Activated naive CD4-positive, alpha-beta T cell treated with anti-CD3 and anti-CD28 coated beads, Interleukin-2, amount 50 U/mL, for 72 hours (primary cell): ENCODE data around the gene GPC5. TPM values are rescaled to one million over a fixed set of nuclear protein-coding genes. Genes with fewer than 3 reads are reported as not detected.

ENCODE experiments used
- ATAC-seq, 2 donors: fragments of 150-1000 bp; cut with Tn5 transposase; 2 replicates each; pipeline ENCODE4 v1.10.0; 2021; ENCODE audit warnings: mild to moderate bottlenecking in 2 of 2, moderate library complexity in 2 of 2
- DNase-seq, 2 donors: peaks; one replicate each; pipeline ENCODE4 v3.0.0; 2021 to 2022; ENCODE audit warnings: low spot score in 2 of 2
- H3K27ac Mint-ChIP-seq, 2 donors: one replicate each; pipeline ENCODE4 v1.8.0; 2022; ENCODE audit warnings: mild to moderate bottlenecking in 2 of 2, mixed read lengths in 2 of 2
- H3K36me3 Mint-ChIP-seq, 2 donors: one replicate each; pipeline ENCODE4 v1.8.0; 2022; ENCODE audit warnings: mixed read lengths in 2 of 2
- H3K9me3 Mint-ChIP-seq, 2 donors: one replicate each; pipeline ENCODE4 v1.8.0; 2022; ENCODE audit warnings: mixed read lengths in 2 of 2
- total RNA-seq, 2 donors: library from RNA; stranded (reverse); gene quantifications; one replicate each; pipeline ENCODE4 v1.2.3, GENCODE V29; 2022

GPC5 gene
- total RNA-seq, 2 donors from 2014 or later, result 0.11 to 0.78 TPM

DNA sequence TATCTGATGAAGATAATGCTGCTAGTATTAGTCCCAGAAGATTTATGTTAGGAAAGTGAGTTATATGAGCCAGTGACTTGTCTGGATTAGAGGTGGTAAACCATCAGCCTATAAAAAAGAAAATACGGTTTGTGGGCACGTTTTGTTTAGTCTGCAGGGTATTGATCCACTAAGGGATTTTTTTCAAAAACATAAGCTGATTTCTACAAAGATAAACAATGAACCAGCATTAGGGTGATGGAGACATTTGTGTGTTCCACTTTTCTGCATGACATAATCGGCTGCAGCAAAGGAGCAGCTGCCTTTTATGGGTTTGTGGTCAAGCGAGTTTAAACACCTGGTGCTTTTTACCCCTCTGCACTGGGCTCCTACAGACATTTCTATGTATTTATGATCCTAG lies 991.8 kb downstream of the GPC5 start:
- ATAC-seq, result no peak
- no peak for DNase-seq
- Mint-ChIP-seq H3K27ac (no peak overlapping the region), H3K9me3 (no peaks in the 10 kb centered on the region), H3K36me3 (no peaks in the 10 kb centered on the region)

DNA sequence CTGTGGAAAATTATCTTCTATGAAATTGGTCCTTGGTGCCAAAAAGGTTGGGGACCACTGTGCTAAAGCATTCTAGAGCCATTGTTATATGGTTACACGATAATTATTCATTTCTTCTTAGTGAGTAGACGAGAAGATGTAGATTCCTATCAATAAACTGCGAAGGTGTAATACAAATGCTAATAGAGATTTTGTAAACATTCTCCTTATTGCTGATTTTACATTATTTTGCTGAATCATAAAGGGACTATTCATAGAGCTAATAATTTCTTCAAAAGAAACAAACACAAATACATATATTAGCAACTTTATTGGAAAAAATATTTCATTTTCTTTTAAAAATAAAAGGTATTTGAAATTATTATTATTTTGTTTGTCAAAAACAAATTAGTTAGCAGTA lies 1005.2 kb downstream of the GPC5 start:
- ATAC-seq (no peak), DNase-seq (no peak)
- H3K36me3 Mint-ChIP-seq, result no peaks in the 10 kb centered on the region
- H3K9me3 Mint-ChIP-seq, result peaks cover 4 to 11% of the 10 kb centered on the region in 2 donors
- H3K27ac Mint-ChIP-seq, result no peak overlapping the region

DNA sequence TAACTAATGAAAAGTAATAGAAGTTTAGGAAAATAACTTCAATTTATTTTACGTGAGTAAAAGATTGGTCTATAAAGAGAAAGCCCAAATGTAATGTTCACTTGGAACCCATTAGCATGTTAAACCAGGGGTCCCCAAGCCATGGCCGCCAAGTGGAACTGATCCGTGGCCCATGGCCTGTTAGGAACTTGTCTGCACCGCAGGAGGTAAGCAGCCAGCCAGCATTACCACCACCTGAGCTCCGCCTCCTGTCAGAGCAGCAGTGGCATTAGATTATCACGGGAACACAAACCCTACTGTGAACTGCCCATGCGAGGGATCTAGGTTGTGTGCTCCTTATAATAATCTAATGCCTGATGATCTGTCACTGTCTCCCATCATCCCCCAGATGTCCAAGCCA lies 1009.4 kb downstream of the GPC5 start:
- H3K36me3 Mint-ChIP-seq, result no peaks in the 10 kb centered on the region
- DNase-seq (no peak), ATAC-seq (no peak)
- H3K9me3 Mint-ChIP-seq, result no peaks in the 10 kb centered on the region
- H3K27ac Mint-ChIP-seq, result no peak overlapping the region

DNA sequence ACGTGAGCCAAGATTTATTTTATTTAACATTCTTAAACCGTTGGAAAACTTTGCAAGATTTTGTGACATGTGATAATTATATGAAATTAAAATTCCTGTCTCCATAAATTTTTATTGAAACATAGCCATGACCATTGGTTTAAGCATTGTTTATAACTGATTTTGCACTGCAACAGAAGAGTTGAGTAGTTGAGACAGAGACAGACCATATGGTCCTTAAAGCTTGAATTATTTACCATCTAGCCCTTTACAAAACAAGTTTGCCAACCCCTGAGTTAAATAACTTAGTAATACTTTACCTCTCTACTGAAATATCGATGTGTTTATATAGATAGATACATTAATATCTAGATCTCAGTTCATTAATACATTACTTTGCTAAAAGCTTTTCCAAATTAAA lies 1014.1 kb downstream of the GPC5 start:
- ATAC-seq, result no peak
- no peak for DNase-seq
- H3K27ac Mint-ChIP-seq, result no peak overlapping the region
- H3K36me3 Mint-ChIP-seq, result no peaks in the 10 kb centered on the region
- peaks cover 10 to 11% of the 10 kb centered on the region in 2 donors for H3K9me3 Mint-ChIP-seq

DNA sequence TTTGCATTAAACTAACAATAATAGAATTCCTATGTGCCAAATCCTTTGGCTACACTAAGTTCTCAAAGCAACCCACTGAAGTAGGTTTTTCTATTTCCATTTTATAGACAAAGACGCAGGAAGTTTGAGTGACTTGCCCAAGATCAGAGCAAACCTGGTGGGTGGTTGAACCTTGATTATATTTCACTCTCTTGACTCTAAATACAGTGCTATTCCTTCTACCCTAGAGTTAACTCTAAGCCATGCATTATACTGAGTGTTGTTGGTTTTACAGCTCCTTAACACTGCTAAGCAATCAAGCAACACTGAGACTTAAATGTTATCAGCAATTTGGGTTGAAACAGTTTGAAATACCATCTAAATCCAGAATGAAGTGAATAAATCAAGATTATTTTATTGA lies 1014.6 kb downstream of the GPC5 start:
- Mint-ChIP-seq H3K36me3 (no peaks in the 10 kb centered on the region), H3K27ac (no peak overlapping the region), H3K9me3 (peaks cover 10 to 11% of the 10 kb centered on the region in 2 donors)
- ATAC-seq (no peak), DNase-seq (no peak)

DNA sequence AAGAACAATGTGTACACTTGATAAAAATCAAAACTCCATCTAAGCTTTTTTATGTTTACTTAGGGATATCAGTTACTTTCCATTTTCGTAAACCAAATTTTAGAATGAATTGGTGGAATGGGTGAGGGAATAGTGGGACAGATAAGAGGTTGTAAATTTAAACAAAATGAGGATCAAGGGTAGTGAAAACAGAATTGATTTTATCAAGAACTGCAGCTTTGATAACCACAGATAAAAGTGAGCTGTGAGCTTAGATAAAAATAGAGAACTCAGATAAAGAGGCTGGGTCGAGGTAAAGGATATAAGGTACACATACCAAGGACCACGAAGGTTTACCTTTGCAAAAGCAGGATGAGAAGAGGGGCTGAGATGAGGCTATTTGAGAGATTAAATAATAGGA lies 1015.0 kb downstream of the GPC5 start:
- peaks cover 10 to 11% of the 10 kb centered on the region in 2 donors for H3K9me3 Mint-ChIP-seq
- DNase-seq (no peak), ATAC-seq (no peak)
- H3K27ac Mint-ChIP-seq, result no peak overlapping the region
- no peaks in the 10 kb centered on the region for H3K36me3 Mint-ChIP-seq

DNA sequence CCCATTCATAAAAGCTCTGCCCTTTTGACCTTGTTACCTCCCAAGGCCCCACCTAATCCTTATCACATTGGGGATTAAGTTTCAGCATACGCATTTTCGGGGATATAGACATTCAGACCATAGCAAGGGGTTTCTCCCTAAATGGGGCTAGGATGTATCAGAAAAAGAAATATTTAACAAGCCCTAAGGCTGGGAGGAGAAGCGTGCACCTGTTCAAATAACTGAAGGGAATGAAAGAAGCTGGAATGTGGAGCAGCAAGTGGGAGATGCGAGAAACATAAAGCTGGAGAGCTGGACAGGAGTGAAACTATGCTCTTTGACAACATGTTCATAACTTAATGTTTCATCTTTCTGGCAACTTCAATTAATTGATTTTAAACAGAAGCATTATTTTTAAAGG lies 1016.4 kb downstream of the GPC5 start:
- H3K9me3 Mint-ChIP-seq, result peaks cover 10 to 11% of the 10 kb centered on the region in 2 donors
- no peak overlapping the region for H3K27ac Mint-ChIP-seq
- DNase-seq, result no peak
- no peaks in the 10 kb centered on the region for H3K36me3 Mint-ChIP-seq
- no peak for ATAC-seq

DNA sequence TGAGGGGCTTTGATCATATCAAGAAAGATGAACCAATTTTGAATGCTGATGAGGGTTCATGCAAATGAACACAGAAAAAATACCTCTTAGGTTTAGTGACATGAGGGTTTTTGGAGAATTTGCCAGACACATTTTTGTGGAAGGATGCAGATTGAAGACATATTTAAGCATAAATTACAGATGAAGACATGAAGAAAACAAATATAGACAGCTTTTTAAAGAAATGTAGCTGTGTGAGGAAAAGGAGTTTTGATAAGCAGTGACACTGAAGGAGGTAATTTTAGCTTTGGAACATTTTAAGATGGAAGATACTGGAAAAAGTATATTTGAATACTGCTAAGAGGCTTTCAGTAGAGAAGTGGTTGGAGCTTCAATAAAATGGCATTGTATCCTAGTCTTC lies 1017.4 kb downstream of the GPC5 start:
- Mint-ChIP-seq H3K9me3 (peaks cover 10 to 11% of the 10 kb centered on the region in 2 donors), H3K36me3 (peaks cover 0 to under 1% of the 10 kb centered on the region in 2 donors), H3K27ac (no peak overlapping the region)
- no peak for ATAC-seq
- no peak for DNase-seq

DNA sequence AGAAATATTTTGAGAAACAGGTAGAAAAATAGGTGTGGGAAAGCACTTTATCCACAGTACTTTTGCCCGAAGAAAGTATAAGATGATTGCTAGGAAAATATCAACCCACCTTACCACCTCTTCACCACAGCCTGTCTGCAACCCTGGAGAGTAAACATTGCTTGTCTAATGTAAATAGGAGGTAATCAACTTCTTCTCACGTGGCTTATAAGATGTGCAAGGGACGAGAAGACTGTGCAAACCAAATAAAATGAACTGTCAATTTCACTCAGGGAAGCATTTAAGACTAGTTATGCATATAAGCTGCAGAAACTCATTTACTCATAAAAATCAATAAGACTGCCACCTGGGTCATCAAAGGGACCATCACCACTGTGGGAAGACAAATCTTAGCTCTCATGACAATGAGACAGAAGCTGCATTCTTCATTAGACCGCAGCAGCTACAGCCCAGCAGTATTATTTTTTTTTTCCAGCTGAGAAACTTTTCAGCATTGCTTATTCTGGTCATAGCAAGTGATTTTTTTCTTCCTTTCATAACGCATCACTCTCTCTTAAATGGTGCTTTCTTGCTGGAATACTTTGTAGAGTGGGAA lies 1020.5 kb downstream of the GPC5 start:
- H3K9me3 Mint-ChIP-seq, result peaks cover 13 to 16% of the 10 kb centered on the region in 2 donors
- H3K27ac Mint-ChIP-seq, result no peak overlapping the region
- DNase-seq, result no peak
- H3K36me3 Mint-ChIP-seq, result peaks cover 0 to 4% of the 10 kb centered on the region in 2 donors
- no peak for ATAC-seq

DNA sequence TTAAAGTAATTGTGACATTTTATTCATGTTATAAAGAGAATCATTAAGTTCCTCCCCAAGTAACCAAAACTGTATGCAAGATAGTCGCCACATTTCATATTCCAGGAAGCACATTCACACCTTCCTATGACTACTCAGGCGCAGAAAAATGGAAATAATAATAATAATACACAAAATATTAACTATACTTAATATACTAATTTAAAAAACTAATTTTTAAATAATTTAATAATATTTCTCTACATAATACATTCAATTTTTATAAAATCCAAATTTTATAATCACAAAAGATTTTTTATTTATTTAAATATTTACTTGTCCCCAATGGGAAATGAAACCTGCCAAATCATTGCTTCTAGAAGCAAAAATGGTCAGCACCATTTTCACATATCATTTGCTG lies 1030.8 kb downstream of the GPC5 start:
- H3K27ac Mint-ChIP-seq, result no peak overlapping the region
- ATAC-seq (no peak), DNase-seq (no peak)
- H3K36me3 Mint-ChIP-seq, result no peaks in the 10 kb centered on the region
- H3K9me3 Mint-ChIP-seq, result peaks cover 15 to 26% of the 10 kb centered on the region in 2 donors

DNA sequence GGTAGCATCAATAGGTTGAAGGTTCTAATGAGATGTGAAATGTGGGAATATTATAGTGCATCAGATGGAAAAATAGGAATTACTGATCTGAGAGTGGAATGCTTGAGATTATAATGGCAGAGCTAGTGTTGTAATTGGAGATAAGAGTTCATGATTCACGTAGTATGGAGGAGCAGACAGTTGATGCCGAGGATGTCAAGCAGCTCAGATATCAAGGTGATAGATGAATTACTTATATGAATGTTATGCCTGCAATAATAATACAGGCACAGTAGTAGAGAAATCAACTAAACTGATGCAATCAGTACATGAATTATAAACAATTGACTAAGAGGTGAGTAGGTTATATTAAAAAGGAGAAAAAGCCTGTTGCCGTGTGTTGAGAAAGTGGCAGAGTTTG lies 1035.0 kb downstream of the GPC5 start:
- no peak overlapping the region for H3K27ac Mint-ChIP-seq
- H3K36me3 Mint-ChIP-seq, result no peaks in the 10 kb centered on the region
- ATAC-seq (no peak), DNase-seq (no peak)
- H3K9me3 Mint-ChIP-seq, result peaks cover 15 to 23% of the 10 kb centered on the region in 2 donors

DNA sequence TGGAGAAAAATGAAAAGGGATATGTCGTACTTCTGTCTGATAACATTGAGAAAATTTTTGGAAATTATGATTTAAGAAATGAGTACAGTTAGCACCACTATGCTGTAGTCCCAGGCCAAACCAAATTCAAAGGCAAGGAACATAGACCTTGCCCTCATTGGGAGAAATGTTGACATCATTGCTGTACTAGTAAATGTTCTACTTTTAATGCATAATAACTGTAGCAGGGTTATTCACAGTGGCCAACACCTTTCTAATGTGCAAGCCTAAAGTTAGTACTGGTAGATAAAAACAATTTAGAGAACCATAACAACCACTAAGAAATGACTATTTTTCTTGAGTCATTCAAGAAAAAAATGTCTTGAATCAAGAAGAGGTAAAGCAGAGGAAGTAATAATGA lies 1035.5 kb downstream of the GPC5 start:
- Mint-ChIP-seq H3K27ac (no peak overlapping the region), H3K36me3 (no peaks in the 10 kb centered on the region), H3K9me3 (peaks cover 15 to 26% of the 10 kb centered on the region in 2 donors)
- no peak for ATAC-seq
- no peak for DNase-seq

DNA sequence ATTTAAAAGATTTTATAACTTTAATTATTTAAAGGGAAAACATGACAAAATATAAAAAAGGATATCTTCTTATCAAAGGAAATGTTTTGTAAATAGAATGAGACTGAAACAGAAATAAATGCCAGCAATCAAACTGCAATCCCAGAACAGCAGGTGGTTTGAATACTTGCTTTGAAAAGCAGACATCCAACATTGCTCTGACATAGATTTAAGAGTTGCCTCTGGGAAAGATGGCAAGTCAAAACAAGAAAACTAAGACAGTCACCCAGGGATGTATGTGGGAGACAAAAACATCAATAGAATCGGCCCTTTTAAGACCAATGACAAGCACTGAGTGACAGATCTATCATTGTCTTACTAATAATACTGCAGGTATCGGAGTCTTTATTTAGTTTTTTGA lies 1038.5 kb downstream of the GPC5 start:
- ATAC-seq (no peak), DNase-seq (no peak)
- H3K9me3 Mint-ChIP-seq, result peaks cover 15 to 23% of the 10 kb centered on the region in 2 donors
- H3K27ac Mint-ChIP-seq, result no peak overlapping the region
- H3K36me3 Mint-ChIP-seq, result no peaks in the 10 kb centered on the region

DNA sequence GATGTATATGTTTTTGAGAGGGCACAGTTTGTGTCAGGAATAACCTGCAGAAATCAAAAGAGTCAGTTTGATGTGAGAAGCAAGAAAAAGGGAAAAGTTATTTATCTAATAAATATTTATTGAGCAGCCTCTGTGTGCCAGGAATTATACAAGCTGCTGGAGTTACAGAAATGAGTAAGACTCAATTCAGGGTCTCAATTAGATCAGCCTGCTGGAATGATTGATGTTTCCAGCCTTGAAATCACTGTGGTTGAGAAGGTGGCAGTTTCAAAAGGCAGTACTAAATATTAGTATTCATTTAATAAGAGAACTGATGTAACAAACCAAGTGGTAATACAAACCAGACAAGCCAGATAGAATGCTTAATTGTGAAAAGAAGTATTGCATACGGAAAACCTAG lies 1045.8 kb downstream of the GPC5 start:
- no peak overlapping the region for H3K27ac Mint-ChIP-seq
- ATAC-seq (no peak), DNase-seq (no peak)
- H3K36me3 Mint-ChIP-seq, result no peaks in the 10 kb centered on the region
- H3K9me3 Mint-ChIP-seq, result peaks cover 11 to 16% of the 10 kb centered on the region in 2 donors

DNA sequence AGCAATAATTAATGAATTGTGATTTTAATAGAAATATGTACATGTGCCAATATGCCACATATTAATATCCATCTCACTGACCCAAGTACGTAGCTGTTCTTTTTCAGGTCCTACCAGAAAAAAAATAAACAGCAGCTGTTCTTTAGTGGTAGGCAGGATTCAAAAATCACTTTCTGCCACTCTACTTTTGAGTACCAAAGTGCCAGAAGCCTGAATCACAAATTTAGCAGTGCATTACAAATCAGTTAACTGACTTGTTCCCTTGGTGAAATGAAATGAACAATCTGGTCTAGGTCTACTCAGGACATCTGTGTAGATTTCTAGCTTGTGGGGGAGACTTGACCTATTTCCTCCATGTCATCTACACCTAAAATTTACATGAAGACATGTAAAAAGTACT lies 1052.6 kb downstream of the GPC5 start:
- ATAC-seq (no peak), DNase-seq (no peak)
- Mint-ChIP-seq H3K36me3 (no peaks in the 10 kb centered on the region), H3K27ac (no peak overlapping the region), H3K9me3 (peaks cover 10 to 11% of the 10 kb centered on the region in 2 donors)

DNA sequence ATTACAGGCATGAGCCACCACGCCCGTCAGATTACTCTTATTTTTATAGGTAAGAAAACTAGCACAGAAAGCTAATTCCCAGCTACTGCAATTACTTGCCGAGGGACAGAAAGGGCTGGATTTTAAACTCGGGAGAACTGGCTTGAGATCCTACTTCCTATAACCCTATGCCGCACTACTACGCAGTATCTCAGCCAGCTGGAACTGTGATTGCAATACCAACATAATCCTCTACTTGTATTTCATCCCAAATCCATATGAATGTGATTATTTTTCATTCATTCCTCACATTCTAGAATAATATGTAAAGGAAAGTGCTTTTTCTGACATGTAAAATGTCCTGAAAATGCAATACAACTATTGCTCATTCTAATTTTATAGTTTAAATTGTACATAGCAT lies 1054.4 kb downstream of the GPC5 start:
- Mint-ChIP-seq H3K9me3 (peaks cover 13% of the 10 kb centered on the region in 2 donors), H3K36me3 (no peaks in the 10 kb centered on the region), H3K27ac (no peak overlapping the region)
- DNase-seq (no peak), ATAC-seq (no peak)

DNA sequence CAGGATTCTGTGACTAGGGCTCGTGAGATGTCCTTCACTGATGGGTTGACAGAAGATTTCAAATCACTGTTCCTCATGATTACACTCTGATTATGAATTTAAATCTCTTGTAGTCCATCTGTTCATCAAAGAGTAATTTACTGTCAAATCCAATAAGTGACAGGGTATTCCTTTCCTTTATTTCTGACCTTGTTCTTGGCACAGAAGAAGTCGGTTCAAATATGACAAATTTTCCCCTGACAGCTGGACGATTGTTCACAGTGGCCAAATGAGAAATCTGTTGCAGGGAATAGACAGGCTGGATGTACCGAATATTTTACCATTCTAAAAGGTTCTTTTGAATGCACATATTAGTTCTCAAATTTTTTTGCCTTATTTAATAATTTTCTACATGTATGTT lies 1060.9 kb downstream of the GPC5 start:
- no peak for ATAC-seq
- Mint-ChIP-seq H3K36me3 (no peaks in the 10 kb centered on the region), H3K27ac (no peak overlapping the region)

DNA sequence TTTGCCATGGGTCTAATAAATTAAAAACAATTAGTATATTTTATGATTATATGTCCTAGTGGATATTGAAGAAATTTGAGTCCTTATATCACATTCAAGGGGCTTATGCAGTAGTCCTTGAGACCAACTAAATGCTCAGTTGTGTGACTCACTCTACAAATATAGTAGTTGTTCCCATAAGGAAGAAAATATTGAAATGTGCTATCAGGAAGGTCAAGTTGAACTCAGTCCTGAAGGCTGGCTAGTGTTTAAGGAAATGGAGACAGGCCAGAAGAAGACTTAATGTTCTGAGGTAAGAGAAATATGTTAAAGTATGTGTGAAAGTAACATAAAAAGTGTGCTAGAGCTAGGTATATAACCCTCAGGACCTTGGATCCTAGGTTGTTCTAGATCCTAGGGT lies 1062.1 kb downstream of the GPC5 start:
- H3K36me3 Mint-ChIP-seq, result no peaks in the 10 kb centered on the region
- H3K9me3 Mint-ChIP-seq, result peaks cover 27 to 28% of the 10 kb centered on the region in 2 donors
- H3K27ac Mint-ChIP-seq, result no peak overlapping the region
- DNase-seq, result no peak
- no peak for ATAC-seq

More for the DNA sequence above, 1060.9 kb downstream of the GPC5 start:
- H3K9me3 Mint-ChIP-seq, result peaks cover 27 to 28% of the 10 kb centered on the region in 2 donors
- no peak for DNase-seq

DNA sequence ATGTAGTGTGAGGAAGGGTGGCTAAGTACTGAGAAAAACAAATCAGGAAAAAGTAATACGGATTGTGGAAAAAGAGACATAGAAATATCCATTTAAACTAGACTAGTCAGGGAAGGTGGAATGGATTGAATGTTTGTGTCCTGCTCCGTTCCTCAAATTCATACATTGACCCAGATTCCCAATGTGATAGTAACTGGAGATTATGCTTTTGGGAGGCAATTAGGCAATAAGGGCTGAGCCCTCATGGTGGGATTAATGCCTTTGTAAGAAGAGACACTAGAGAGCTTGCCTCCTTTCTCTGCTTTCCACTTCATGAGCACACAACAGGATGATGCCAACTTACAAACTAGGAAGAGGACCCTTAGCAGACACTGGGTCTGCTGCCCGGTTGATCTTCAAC lies 1063.0 kb downstream of the GPC5 start:
- H3K9me3 Mint-ChIP-seq, result peaks cover 24 to 26% of the 10 kb centered on the region in 2 donors
- no peak for ATAC-seq
- DNase-seq, result no peak
- no peak overlapping the region for H3K27ac Mint-ChIP-seq
- no peaks in the 10 kb centered on the region for H3K36me3 Mint-ChIP-seq
